NOMO-1 (cell line): ENCODE data around the gene ABCB8.

Experiments used
- DNase-seq, 2 experiments: peaks; one replicate each; lab custom pipeline; 2025; ENCODE audit not compliant: unreplicated experiment in 2 of 2; lab: John Stamatoyannopoulos, UW

ABCB8 gene

GRCh38 chr7:151028131-151028947, at the start of gene ABCB8:
TSS of gene ABCB8 (plus strand) at chr7:151028450. CDS start at chr7:151028516, 66 bp downstream.
- DNase-seq = peak; percentile 85 to 88

DNA sequence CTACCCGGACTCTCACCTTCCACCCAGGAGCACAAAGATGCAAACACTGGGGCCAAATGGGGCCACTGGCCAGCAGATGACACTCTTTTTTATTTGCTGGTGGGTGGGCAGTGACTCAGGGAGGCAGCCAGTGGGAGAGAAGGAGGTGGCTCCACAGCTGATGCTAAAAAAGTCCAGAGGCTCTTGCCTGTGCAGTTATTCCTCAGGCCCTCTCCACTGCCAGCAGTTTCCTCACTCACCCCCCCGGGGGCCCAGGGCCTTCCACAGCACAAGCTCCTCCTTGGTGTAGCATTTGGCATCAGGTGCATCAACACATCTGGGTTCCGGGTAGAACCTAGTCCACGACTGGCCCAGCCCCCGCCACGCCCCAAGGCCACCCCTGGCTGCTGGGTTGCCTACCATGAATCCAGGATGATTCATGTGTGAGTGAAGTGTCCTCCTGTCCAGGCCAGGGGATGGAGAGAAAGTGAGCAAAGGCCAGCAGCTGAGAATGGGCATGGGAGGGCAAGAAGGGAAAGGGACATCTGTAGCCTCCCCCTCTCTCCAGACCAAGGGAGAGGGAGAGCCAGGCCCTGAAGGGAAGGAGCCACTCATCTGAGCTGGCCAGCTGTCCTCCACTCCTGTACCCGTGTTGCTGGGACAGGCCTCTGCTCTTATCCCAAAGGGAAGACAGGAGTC, 48.4 kb upstream of the ABCB8 start:
- DNase-seq = no peak

DNA sequence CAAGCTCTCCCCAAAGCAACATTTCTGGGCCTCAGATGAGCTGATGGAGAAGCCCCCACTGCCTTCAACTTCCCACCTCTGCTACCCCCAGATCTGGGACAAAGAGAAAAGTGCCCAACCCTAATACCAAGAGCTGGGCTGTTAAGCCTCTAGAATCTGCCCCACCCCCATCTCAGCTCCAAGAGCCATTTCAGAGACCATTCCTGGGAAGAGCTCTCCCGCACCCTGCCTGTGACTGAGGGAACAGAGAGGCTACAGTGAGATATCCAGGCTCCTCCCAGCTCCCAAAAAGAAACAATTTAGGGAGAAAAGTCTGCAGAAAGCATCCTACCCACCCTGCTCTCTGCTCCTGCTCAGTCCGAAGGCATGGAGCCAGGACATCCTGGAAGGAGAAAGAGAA, 47.6 kb upstream of the ABCB8 start:
- no peak for DNase-seq

DNA sequence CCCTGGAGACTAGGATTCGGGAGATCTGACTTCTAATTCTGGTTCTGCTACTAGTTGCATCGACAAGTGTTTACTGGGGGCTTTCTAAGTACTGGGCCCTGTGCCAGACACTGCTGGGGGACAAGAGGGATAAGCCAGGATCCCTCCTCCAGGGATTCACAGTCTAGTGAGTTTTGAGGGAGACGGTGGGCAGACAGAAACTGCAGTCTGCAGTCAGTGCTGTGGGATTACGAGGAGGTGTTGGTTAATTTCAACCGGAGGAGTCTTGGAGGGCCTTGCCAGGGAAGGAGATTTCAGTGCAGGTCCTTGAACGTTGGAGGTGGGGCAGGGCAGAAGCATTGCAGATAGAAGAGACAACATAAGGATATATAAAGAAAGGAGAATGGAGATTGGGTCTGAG, 46.6 kb upstream of the ABCB8 start:
- DNase-seq = no peak

DNA sequence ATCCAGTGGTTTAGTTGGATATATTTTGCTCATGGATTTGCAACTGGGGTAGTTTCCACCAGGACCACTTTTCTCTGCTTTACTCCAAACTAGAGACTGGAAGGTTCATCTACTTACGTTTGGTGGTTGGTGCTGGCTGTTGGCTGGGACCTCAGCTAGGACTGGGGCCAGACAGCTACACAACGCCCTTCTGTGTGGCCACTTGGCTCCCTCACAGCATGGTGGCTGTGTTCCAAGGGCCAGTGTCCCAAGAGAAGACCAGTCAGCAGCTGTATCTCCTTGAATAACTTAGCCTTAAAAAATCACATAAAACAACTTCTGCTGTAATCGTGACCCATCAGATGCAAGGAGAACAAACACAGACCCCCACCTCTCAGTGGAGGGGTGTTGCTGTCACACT, 45.9 kb upstream of the ABCB8 start:
- no peak for DNase-seq

DNA sequence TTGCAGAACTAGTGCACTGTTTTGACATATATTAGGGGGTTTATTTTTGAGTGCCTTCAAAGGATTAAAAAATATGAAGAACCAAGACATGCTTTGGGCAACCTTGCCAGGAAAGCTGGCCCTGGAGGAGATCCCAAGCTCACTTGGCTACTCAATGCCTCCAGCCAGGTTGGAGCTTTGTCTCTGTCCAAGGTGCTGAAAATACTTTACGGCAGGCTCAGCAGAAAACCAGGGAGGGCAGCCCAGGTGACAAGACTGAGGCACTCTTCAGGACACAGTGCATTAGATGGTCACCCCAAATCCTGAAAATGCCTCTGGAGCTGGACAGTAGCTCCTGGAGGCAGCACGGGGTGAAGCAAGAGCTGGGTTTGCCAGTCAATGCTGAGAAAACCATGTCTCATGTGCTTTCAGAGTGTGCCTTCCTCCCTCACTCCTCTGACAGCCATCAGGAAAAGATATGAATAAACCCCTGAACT, 44.3 kb upstream of the ABCB8 start:
- no peak for DNase-seq

- peak in 1 of 2 experiments; percentile 6 for DNase-seq
Measured at GRCh38 chr7:150986099-150986512, 42.1 kb upstream of the ABCB8 start.

- no peak for DNase-seq
Measured at GRCh38 chr7:150986556-150986955, 41.7 kb upstream of the ABCB8 start.

DNA sequence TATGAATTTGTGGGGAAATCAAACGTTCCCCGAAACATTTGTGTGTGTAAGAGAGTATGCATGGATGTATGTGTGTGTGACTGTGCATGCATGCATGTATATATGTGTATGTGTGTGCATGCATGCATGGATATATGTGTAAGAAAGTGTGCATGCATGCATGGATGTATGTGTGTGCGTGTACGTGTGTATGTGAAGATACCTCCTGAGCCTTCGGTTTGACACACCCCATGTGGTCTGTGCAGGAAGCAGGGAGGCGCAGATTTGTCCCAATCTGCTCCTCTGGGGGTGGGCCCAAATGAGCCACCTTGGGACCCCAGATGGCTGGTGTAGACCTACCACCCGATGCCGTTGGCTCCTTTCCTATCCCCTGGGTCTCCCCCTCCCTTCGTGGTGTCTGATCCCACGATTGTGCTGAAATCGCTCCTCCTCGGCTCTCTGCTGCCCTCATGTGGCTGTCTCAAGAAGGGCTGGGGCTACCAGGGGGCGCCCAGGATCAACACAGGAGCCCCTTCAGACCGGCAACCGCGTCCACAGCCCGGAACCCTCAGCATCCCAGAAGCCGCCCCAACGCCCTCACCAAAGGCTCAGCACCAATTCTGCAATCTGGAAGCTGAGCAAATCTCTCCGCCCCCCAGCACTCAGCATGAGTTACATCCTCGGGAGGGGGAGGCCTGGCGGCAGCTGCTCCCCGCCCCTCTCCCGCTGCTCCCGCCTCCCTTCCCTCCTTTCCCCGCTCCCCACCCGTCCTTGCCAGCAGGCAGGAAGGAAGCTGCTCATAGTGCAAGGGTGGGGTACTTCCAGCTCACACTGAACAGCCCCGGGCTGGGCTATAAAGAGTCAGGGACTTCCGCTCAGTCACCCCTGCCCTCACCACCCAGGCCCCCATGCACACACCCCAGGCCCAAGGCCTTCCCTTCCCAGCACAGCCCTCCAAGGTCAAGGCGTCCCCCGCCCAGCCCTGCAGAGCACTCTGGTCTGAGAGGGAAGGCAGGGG, 39.7 kb upstream of the ABCB8 start:
- DNase-seq = no peak

- no peak for DNase-seq
Measured at GRCh38 chr7:150989456-150989855, 38.8 kb upstream of the ABCB8 start.

DNA sequence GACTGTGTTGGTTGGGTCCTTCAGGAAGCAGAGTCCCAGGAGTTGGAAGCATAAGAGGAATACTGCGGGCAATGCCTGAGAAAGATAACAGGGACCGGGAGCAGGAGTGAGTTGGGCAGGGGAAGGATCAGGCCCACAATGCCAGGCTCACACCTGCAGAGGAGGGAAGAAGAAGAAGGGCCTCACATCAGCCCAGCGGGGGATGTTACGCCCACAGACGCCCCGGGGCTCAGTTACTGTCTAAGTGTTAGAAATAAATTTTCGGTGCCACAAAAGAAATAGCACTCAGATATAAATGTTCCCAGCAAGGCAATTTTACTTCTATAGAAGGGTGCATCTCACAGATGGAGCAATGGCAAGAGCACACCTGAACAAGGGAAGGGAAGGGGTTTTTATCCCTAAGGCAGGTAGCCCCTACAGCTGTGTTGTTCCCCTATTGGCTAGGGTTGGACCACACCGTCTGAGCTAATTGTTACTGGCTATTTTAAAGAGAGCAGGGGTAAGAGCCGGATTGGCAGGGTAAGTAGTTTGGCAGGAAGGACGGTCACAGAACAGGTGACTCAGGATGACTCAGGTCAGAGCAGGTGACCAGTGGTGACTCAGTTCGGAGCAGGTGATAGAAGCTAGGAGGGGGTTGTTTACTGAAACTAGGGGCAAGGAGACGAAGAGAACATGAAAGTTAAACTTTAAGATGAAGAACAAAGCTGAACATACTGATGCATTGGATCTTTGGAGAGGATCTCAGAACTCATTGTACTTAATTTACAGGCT, 37.6 kb upstream of the ABCB8 start, which contains the start of gene NOS3:
TSS of gene NOS3 (plus strand) at position 602 of the 771 bp plus-strand sequence. CDS start 2,787 bp downstream, outside the sequence.
- DNase-seq = no peak

- DNase-seq = no peak
Measured at GRCh38 chr7:150992051-150992640, 36.1 kb upstream of the ABCB8 start.

GRCh38 chr7:150992833-150993302, 35.4 kb upstream of the ABCB8 start:
- DNase-seq = no peak

- DNase-seq = no peak
Measured at GRCh38 chr7:150993511-150993910, 34.7 kb upstream of the ABCB8 start.

GRCh38 chr7:150994141-150994837, 34.0 kb upstream of the ABCB8 start:
- no peak for DNase-seq

GRCh38 chr7:150994838-150995510, 33.3 kb upstream of the ABCB8 start:
- no peak for DNase-seq

DNA sequence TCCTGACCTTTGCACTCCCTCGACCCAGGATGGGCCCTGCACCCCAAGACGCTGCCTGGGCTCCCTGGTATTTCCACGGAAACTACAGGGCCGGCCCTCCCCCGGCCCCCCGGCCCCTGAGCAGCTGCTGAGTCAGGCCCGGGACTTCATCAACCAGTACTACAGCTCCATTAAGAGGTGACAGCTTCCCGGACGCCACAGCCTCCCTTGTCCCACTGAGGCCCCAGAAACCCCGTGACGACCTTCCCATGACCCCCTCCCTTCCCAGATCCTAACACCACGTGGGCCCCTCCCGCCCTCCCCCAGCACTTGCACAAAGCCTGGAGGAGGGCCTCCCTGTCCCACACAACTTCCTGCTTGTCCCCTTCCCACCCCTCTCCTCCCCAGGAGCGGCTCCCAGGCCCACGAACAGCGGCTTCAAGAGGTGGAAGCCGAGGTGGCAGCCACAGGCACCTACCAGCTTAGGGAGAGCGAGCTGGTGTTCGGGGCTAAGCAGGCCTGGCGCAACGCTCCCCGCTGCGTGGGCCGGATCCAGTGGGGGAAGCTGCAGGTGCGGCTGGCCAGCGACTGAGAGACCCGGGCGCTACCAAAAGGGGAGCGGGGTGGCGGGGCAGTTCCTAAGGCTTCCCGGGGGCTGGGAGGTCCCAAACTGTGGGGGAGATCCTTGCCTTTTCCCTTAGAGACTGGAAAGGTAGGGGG, 31.7 kb upstream of the ABCB8 start:
- DNase-seq = no peak

GRCh38 chr7:150997075-150997511, 31.2 kb upstream of the ABCB8 start:
- no peak for DNase-seq
